ENCODE measurements around the gene BBX.

The BBX gene

DNA sequence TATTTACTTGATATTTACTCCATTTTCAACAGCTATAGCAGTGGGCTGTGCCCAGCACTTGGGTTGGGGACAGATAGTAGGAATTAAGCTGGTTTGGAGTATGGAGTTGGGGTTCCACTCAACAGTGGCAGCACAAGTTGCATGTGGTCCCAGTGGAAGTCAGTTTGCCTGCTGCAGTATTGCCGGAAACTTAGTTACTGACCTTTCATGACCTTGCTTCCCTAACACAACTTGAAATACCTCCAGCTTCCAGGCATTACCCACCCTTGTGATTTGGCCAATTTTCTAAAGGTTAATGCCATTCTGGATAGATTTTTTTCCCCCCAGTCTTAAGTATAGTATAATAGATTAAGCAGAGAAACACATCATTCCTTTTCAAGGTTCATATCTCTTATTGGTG is 68.0 kb downstream of the BBX start:
- FAIRE-seq = peak; percentile 13
- no peak for DNase-seq (ENCODE audit: insufficient read length, low spot score)
- no peak for TF ChIP-seq POLR2A (IDR thresholded peaks at IDR 0.05; ENCODE audit: low read depth, low read length)
- TF ChIP-seq SPI1 (IDR thresholded peaks at IDR 0.05; ENCODE audit: low read depth, low read length) = no peak
- no peak for TF ChIP-seq PAX5 (IDR thresholded peaks at IDR 0.05; ENCODE audit: insufficient read depth, low read length, severe bottlenecking)
- TF ChIP-seq TAF1 (IDR thresholded peaks at IDR 0.05; ENCODE audit: low read depth, low read length) = no peak
- TF ChIP-seq POU2F2 (IDR thresholded peaks at IDR 0.05; ENCODE audit: low read depth, low read length) = no peak
- no peak for TF ChIP-seq POLR2AphosphoS5 (IDR thresholded peaks at IDR 0.05; ENCODE audit: low read depth, low read length)

DNA sequence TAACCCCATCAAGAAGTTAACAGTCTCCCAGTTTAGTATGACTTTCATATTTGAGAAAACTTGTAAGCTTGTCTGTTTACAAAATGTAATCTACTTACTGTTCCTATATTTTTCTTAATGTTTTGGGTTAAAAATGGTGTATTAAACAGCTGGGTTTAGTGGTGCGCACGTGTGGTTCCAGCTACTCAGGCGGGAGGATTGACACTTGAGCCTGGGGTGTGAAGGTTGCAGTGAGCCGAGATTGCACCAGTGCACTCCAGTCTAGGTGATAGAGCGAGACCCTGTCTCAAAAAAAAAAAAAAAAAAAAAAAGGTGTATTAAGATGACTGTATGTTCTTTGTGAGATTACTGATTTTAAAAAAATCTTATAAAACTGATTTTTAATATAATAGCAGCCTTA is 69.3 kb downstream of the BBX start:
- FAIRE-seq (no peak), DNase-seq (ENCODE audit: insufficient read length, low spot score) (no peak)
- TF ChIP-seq SPI1 (IDR thresholded peaks at IDR 0.05; ENCODE audit: low read depth, low read length) (no peak), POU2F2 (IDR thresholded peaks at IDR 0.05; ENCODE audit: low read depth, low read length) (no peak), PAX5 (IDR thresholded peaks at IDR 0.05; ENCODE audit: insufficient read depth, low read length, severe bottlenecking) (no peak), POLR2AphosphoS5 (IDR thresholded peaks at IDR 0.05; ENCODE audit: low read depth, low read length) (no peak), TAF1 (IDR thresholded peaks at IDR 0.05; ENCODE audit: low read depth, low read length) (no peak), POLR2A (IDR thresholded peaks at IDR 0.05; ENCODE audit: low read depth, low read length) (no peak)

DNA sequence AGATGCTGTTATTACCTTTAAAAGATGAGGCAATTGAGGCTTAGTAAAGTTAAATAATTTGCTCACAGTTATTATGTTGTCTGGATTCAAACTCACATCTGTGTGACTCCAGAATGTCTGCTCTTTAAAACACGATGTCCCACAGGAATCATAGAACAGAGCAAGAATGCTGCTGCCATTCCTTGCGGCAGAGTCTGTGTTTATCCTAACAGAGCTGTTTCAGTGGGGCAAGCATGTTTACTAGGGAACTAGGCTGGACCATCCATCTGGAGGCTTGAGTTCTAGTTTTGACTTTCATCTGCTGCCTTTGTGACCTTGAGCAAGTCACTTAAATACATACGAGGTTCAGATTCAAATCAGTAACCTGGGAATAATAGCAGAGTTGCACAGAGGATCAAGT is 72.1 kb downstream of the BBX start:
- no peak for DNase-seq (ENCODE audit: insufficient read length, low spot score)
- TF ChIP-seq TAF1 (IDR thresholded peaks at IDR 0.05; ENCODE audit: low read depth, low read length) = no peak
- TF ChIP-seq SPI1 (IDR thresholded peaks at IDR 0.05; ENCODE audit: low read depth, low read length) = no peak
- TF ChIP-seq POU2F2 (IDR thresholded peaks at IDR 0.05; ENCODE audit: low read depth, low read length) = no peak
- TF ChIP-seq POLR2AphosphoS5 (IDR thresholded peaks at IDR 0.05; ENCODE audit: low read depth, low read length) = no peak
- no peak for TF ChIP-seq POLR2A (IDR thresholded peaks at IDR 0.05; ENCODE audit: low read depth, low read length)
- no peak for TF ChIP-seq PAX5 (IDR thresholded peaks at IDR 0.05; ENCODE audit: insufficient read depth, low read length, severe bottlenecking)
- FAIRE-seq = no peak

DNA sequence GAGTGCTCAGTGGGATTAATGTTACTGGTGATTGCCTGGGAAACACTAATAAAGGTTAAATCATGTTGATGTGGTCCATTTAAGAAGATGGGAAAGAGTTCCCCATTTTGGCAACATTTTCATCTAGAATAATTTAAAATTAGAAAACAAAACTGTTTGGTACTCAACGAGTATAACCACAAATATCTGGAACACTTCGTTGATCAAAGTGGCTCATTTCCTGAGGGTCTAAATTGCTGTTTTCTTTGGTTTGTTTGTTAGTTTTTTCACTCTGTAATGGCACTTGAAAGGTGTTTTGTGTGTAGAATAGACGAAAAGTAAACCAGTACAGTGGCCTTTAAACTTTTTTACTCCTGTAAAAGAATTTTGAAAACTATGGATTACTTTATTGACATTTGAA is 73.9 kb downstream of the BBX start:
- TF ChIP-seq POLR2A (IDR thresholded peaks at IDR 0.05; ENCODE audit: low read depth, low read length) = no peak
- TF ChIP-seq POU2F2 (IDR thresholded peaks at IDR 0.05; ENCODE audit: low read depth, low read length) = no peak
- TF ChIP-seq SPI1 (IDR thresholded peaks at IDR 0.05; ENCODE audit: low read depth, low read length) = no peak
- DNase-seq (ENCODE audit: insufficient read length, low spot score) (no peak), FAIRE-seq (peak; percentile 76)

DNA sequence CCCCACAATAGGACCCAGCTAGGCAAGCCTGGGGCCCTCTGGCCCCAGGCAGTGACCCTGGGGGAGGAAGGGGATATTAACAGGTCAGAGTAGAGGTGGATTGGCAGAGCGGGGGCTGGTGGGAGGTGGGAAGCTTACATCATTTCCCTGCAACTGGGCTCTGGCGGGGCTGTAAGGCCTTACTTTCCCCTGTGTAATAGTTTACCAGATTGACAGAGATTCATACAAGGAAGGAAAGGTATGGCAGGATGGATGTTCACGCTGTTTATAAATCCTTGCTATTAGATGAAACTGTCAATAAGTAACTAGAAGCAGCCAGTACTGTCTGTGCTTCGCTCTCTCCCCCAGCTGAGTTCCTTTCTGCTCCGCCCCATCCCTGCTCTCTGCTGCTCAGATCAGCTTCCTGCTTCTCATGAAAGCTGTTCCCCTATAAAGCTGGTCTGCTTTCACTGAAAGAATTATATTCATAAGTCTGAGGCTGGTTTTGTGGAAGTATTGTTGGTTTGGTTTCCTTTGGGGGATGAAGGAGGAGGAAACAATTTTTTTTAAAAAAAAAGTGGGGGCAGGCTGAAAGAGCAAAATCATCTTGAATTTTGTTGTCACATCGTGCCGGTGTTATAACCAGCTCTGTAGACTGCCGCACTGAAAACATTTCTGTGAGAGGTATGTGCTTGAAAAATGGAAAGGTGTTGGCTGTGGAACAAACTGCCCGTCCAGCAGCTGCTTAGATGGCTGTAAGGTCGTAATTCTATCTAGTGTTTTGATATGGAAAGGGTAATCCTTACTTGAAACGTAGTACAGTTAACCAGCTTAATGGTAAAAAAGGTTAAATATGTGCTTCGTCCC is 76.4 kb downstream of the BBX start:
- FAIRE-seq (peak; percentile 94), DNase-seq (ENCODE audit: insufficient read length, low spot score) (no peak)
- TF ChIP-seq POLR2AphosphoS5 (IDR thresholded peaks at IDR 0.05; ENCODE audit: low read depth, low read length) (no peak; the same call in 1 of the 2 replicates), POLR2A (IDR thresholded peaks at IDR 0.05; ENCODE audit: low read depth, low read length) (peak; percentile 53; the same call in 1 of the 2 replicates), TAF1 (IDR thresholded peaks at IDR 0.05; ENCODE audit: low read depth, low read length) (0 out of 2 replicates have a peak, but pooled peaks have one; percentile 65), SPI1 (IDR thresholded peaks at IDR 0.05; ENCODE audit: low read depth, low read length) (no peak; the same call in 1 of the 2 replicates), PAX5 (IDR thresholded peaks at IDR 0.05; ENCODE audit: insufficient read depth, low read length, severe bottlenecking) (no peak)

DNA sequence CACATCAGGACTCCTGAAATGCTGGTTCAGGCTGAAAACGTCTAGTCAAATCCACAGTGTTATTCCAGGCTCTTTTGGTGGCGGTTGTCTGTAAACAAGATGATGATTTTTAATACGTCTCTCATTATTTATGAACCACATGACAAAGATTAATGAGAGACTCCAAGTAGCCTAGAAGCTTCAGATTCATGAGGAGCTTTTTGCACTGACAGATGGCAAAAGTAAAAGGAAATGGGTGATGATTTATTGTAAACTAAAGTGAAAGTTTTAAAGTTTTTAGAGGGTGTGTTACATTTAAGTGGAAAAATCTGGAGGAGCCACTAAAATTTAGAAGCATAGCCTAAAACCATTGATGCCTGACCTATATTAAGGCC is 77.0 kb downstream of the BBX start:
- DNase-seq (ENCODE audit: insufficient read length, low spot score) (no peak), FAIRE-seq (no peak)
- TF ChIP-seq TAF1 (IDR thresholded peaks at IDR 0.05; ENCODE audit: low read depth, low read length) (no peak), POU2F2 (IDR thresholded peaks at IDR 0.05; ENCODE audit: low read depth, low read length) (no peak), SPI1 (IDR thresholded peaks at IDR 0.05; ENCODE audit: low read depth, low read length) (no peak), POLR2AphosphoS5 (IDR thresholded peaks at IDR 0.05; ENCODE audit: low read depth, low read length) (no peak), POLR2A (IDR thresholded peaks at IDR 0.05; ENCODE audit: low read depth, low read length) (no peak), PAX5 (IDR thresholded peaks at IDR 0.05; ENCODE audit: insufficient read depth, low read length, severe bottlenecking) (no peak)

DNA sequence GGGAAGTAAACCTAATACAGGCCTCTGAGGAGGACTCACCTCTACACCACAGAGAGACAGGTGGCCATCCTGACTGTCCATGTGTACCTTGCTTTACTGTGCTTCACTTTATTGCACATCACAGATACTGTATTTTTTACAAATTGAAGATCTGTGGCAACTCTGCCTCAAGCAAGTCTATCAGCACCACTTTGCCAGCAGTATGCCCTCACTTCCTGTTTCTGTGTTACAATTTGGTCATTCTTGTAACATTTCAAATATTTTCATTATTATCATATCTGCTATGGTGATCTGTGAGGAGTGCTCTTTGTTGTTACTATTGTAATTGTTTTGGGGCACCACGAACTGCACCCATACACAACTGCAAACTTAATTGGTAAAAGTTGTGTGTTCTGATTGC is 78.0 kb downstream of the BBX start:
- DNase-seq (ENCODE audit: insufficient read length, low spot score) (no peak), FAIRE-seq (no peak)
- TF ChIP-seq TAF1 (IDR thresholded peaks at IDR 0.05; ENCODE audit: low read depth, low read length) = no peak
- TF ChIP-seq PAX5 (IDR thresholded peaks at IDR 0.05; ENCODE audit: insufficient read depth, low read length, severe bottlenecking) = no peak
- TF ChIP-seq POLR2A (IDR thresholded peaks at IDR 0.05; ENCODE audit: low read depth, low read length) = no peak
- peak; percentile 72 for TF ChIP-seq SPI1 (IDR thresholded peaks at IDR 0.05; ENCODE audit: low read depth, low read length)
- TF ChIP-seq POLR2AphosphoS5 (IDR thresholded peaks at IDR 0.05; ENCODE audit: low read depth, low read length) = no peak

DNA sequence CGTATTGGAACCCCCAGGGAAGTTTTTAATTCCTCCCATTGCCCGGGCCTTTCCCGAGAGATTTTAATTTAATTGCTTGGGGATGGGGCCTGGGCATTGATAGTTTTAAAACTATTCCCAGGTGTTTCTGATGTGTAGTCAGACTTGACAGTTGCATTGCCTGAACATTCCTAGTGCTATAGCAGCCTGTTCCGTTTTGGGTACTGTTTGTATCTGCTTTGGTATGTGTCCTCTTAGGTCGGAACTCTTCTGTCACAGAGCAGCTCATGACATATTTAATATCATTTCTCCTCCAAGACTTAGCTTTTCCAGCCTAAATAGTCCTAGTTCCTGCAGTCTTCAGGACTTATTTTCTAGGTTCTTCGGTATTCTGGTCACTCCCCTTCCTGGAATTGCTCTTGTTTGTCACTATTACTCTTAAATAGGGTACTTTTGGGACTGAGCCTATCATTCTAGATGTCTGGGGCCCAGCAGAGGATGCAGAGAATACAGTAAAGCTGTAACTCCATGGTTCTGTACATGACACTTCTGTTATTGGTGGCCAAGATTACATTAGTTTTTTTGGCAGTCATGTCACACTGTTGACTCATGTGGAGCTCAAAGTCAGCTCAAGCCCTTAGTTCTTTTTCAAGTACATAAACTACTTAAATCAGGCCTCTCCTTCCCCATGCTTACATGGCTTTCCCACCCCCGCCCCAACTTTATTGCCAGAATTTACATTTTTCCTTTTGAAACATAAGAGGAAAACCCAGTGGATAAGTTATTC is 81.5 kb downstream of the BBX start:
- no peak for DNase-seq (ENCODE audit: insufficient read length, low spot score)

DNA sequence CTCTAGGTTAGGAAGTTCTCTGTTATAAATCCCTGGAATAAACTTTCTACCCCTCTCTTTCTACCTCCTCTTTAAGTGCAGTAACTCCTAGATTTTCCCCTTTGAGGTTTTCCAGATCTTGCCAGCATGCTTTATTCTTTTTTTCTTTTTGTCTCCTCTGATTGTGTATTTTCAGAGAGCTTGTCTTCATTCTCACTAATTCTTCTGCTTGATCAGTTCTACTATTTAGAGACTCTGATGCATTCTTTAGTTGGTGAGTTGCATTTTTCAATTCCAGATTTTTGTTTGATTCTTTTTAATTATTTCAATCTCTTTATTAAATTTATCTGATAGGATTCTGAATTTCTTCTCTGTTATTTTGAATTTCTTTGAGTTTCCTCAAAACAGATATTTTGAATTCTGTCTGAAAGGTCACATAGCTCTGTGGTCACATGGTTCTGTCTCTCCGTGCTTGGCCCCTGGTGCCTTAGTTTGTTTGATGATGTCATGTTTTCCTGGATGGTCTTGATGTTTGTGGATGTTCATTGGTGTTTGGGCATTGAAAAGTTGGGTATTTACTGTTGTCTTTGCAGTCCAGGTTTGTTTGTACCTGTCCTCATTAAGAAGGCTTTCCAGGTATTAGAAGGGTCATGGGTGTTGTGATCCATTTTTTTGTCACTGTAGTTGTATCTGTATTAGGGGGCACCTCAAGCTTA is 89.2 kb downstream of the BBX start:
- TF ChIP-seq POLR2A (IDR thresholded peaks at IDR 0.05; ENCODE audit: low read depth, low read length) = no peak
- DNase-seq (ENCODE audit: insufficient read length, low spot score) (no peak), FAIRE-seq (no peak)

More for the DNA sequence above, 81.5 kb downstream of the BBX start:
- TF ChIP-seq POLR2A (IDR thresholded peaks at IDR 0.05; ENCODE audit: low read depth, low read length) = no peak
- no peak for TF ChIP-seq SPI1 (IDR thresholded peaks at IDR 0.05; ENCODE audit: low read depth, low read length)
- TF ChIP-seq POLR2AphosphoS5 (IDR thresholded peaks at IDR 0.05; ENCODE audit: low read depth, low read length) = no peak
- TF ChIP-seq POU2F2 (IDR thresholded peaks at IDR 0.05; ENCODE audit: low read depth, low read length) = no peak
- TF ChIP-seq PAX5 (IDR thresholded peaks at IDR 0.05; ENCODE audit: insufficient read depth, low read length, severe bottlenecking) = no peak
- no peak for TF ChIP-seq TAF1 (IDR thresholded peaks at IDR 0.05; ENCODE audit: low read depth, low read length)
- FAIRE-seq = no peak
